Peyer's patch (tissue), 4 donors: ENCODE results near the gene MRPL14.

Experiments used
- POLR2A ChIP-seq, 2 donors: fragments of 450-650 bp; IDR thresholded peaks; one replicate each; pipeline ENCODE4 v1.5.1; 2017; ENCODE audit warnings: antibody characterized with exemption in 2 of 2, mild to moderate bottlenecking in 2 of 2, moderate library complexity in 2 of 2
- TF ChIP-seq, protein P1 (sequence below), 6 experiments: fragments of 450-650 bp in 4 of 6; fragments of 200-600 bp in 2 of 6; sonication (generic) in 1 of 6; IDR thresholded peaks; one replicate each; pipeline ENCODE4 v1.5.1; 2017 to 2019; ENCODE audit warnings: antibody characterized with exemption in 6 of 6, mild to moderate bottlenecking in 3 of 6, moderate library complexity in 1 of 6

DNA sequence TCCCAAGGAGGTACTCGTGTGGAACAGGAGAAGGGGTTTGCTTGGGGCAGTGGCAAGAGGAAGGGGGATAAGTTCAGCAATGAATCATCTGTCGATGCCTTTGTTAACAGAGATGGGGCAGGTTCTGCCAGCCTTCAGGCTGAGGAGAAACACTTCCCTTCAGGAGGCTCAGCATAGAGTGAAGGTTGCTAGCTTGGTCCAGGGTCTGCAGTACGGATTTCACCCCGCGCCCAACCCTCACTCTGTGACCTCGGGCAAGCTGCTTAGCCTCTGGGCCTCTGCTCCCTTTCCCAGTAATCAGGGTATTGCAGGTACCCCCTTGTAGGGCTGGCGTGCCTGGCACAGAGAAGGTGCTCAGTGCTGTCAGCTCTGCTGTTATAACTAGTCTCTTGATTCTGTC, 38.9 kb upstream of the MRPL14 start:
- TF ChIP-seq POLR2A (IDR thresholded peaks at IDR 0.05), result no peak
- TF ChIP-seq, protein P1, sequence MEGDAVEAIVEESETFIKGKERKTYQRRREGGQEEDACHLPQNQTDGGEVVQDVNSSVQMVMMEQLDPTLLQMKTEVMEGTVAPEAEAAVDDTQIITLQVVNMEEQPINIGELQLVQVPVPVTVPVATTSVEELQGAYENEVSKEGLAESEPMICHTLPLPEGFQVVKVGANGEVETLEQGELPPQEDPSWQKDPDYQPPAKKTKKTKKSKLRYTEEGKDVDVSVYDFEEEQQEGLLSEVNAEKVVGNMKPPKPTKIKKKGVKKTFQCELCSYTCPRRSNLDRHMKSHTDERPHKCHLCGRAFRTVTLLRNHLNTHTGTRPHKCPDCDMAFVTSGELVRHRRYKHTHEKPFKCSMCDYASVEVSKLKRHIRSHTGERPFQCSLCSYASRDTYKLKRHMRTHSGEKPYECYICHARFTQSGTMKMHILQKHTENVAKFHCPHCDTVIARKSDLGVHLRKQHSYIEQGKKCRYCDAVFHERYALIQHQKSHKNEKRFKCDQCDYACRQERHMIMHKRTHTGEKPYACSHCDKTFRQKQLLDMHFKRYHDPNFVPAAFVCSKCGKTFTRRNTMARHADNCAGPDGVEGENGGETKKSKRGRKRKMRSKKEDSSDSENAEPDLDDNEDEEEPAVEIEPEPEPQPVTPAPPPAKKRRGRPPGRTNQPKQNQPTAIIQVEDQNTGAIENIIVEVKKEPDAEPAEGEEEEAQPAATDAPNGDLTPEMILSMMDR (IDR thresholded peaks at IDR 0.05), result no peak
